MG63 (cell line): Measurements from ENCODE around the gene TAF1B. TPM values are rescaled to one million over a fixed set of nuclear protein-coding genes. Genes with fewer than 3 reads are reported as not detected.
"Not testable (repeated sequence)": the region's sequence is repeated elsewhere in the genome, so short reads cannot be mapped to it uniquely, and the experiment has no call there.

Source experiments
- DNase-seq: peaks from one replicate; pipeline ENCODE4 v3.0.0-alpha.2; 2020
- H3K27me3 ChIP-seq: fragments of 250-450 bp; sonication (Bioruptor Pico); 2 replicates; pipeline ENCODE4 v1.5.1; 2020; ENCODE audit warnings: mild to moderate bottlenecking, moderate library complexity
- H3K36me3 ChIP-seq: fragments of 250-450 bp; sonication (Bioruptor Pico); 2 replicates; pipeline ENCODE4 v1.5.1; 2020; ENCODE audit warnings: mild to moderate bottlenecking, moderate library complexity
- H3K4me3 ChIP-seq: fragments of 250-450 bp; sonication (Bioruptor Pico); 2 replicates; pipeline ENCODE4 v1.5.1; 2020; ENCODE audit warnings: mild to moderate bottlenecking, moderate library complexity
- H3K9me3 ChIP-seq: fragments of 250-450 bp; sonication (Bioruptor Pico); 2 replicates; pipeline ENCODE4 v1.5.1; 2020; ENCODE audit warnings: mild to moderate bottlenecking, moderate library complexity
- total RNA-seq: library from RNA; depleted of rRNA; stranded (reverse); fragments of >200 nt; shearing (Covaris generic); gene quantifications from 2 replicates; pipeline ENCODE4 v1.2.3, GENCODE V29; 2014; ENCODE audit warnings: low replicate concordance

TAF1B gene
- total RNA-seq, 1 experiment from 2014 or later, result 27.0 TPM

GRCh38 chr2:9887513-9887912 lies 44.2 kb downstream of the TAF1B start:
- DNase-seq, result no peak
- Histone ChIP-seq H3K36me3 (peaks cover 32% of the 10 kb centered on the region), H3K9me3 (peaks cover 8% of the 10 kb centered on the region), H3K4me3 (no peak overlapping the region), H3K27me3 (no peaks in the 10 kb centered on the region)

- Histone ChIP-seq H3K27me3 (no peaks in the 10 kb centered on the region), H3K9me3 (peaks cover 8% of the 10 kb centered on the region), H3K36me3 (peaks cover 23% of the 10 kb centered on the region), H3K4me3 (no peak overlapping the region)
- DNase-seq, result no peak
Measured at GRCh38 chr2:9889812-9890261, 46.6 kb downstream of the TAF1B start.

- Histone ChIP-seq H3K36me3 (peaks cover 16% of the 10 kb centered on the region), H3K27me3 (no peaks in the 10 kb centered on the region), H3K4me3 (no peak overlapping the region), H3K9me3 (peaks cover 6% of the 10 kb centered on the region)
- DNase-seq, result no peak
Measured at GRCh38 chr2:9892236-9892635, 49.0 kb downstream of the TAF1B start.

GRCh38 chr2:9895669-9896590 lies 52.7 kb downstream of the TAF1B start:
- no peak for DNase-seq
- Histone ChIP-seq H3K4me3 (no peak overlapping the region), H3K36me3 (peaks cover 4% of the 10 kb centered on the region; the same call in 1 of the 2 replicates), H3K27me3 (no peaks in the 10 kb centered on the region), H3K9me3 (no peaks in the 10 kb centered on the region)

- Histone ChIP-seq H3K9me3 (no peaks in the 10 kb centered on the region), H3K4me3 (no peak overlapping the region)
Measured at GRCh38 chr2:9897331-9897737, 54.1 kb downstream of the TAF1B start.

GRCh38 chr2:9897846-9898245 lies 54.6 kb downstream of the TAF1B start:
- Histone ChIP-seq H3K4me3 (no peak overlapping the region), H3K9me3 (no peaks in the 10 kb centered on the region), H3K27me3 (no peaks in the 10 kb centered on the region), H3K36me3 (no peaks in the 10 kb centered on the region)
- no peak for DNase-seq

More at GRCh38 chr2:9897331-9897737, 54.1 kb downstream of the TAF1B start:
- peak; percentile 89 for DNase-seq
- Histone ChIP-seq H3K27me3 (no peaks in the 10 kb centered on the region), H3K36me3 (no peaks in the 10 kb centered on the region; the same call in 1 of the 2 replicates)

GRCh38 chr2:9905413-9905812 lies 62.1 kb downstream of the TAF1B start:
- DNase-seq, result no peak
- Histone ChIP-seq H3K9me3 (no peaks in the 10 kb centered on the region), H3K4me3 (no peak overlapping the region), H3K36me3 (peaks cover 11% of the 10 kb centered on the region), H3K27me3 (no peaks in the 10 kb centered on the region)

- no peak for DNase-seq
- no peaks in the 10 kb centered on the region for H3K27me3 ChIP-seq
- H3K36me3 ChIP-seq, result peaks cover 24% of the 10 kb centered on the region
- no peak overlapping the region for H3K4me3 ChIP-seq
- no peaks in the 10 kb centered on the region for H3K9me3 ChIP-seq
Measured at GRCh38 chr2:9907402-9907801, 64.1 kb downstream of the TAF1B start.

GRCh38 chr2:9908639-9909038 lies 65.4 kb downstream of the TAF1B start:
- Histone ChIP-seq H3K9me3 (no peaks in the 10 kb centered on the region), H3K4me3 (no peak overlapping the region), H3K27me3 (no peaks in the 10 kb centered on the region), H3K36me3 (peaks cover 33% of the 10 kb centered on the region)
- DNase-seq, result no peak

- Histone ChIP-seq H3K36me3 (peaks cover 35% of the 10 kb centered on the region), H3K27me3 (no peaks in the 10 kb centered on the region), H3K9me3 (no peaks in the 10 kb centered on the region), H3K4me3 (no peak overlapping the region)
- no peak for DNase-seq
Measured at GRCh38 chr2:9909106-9909505, 65.8 kb downstream of the TAF1B start.

- no peak overlapping the region for H3K4me3 ChIP-seq
Measured at GRCh38 chr2:9910699-9911098, 67.4 kb downstream of the TAF1B start.

GRCh38 chr2:9912468-9912867 lies 69.2 kb downstream of the TAF1B start:
- Histone ChIP-seq H3K36me3 (peaks cover 34% of the 10 kb centered on the region), H3K9me3 (no peaks in the 10 kb centered on the region), H3K4me3 (no peak overlapping the region), H3K27me3 (no peaks in the 10 kb centered on the region)
- DNase-seq, result no peak

More at GRCh38 chr2:9910699-9911098, 67.4 kb downstream of the TAF1B start:
- peaks cover 34% of the 10 kb centered on the region for H3K36me3 ChIP-seq
- H3K27me3 ChIP-seq, result no peaks in the 10 kb centered on the region
- no peak for DNase-seq
- no peaks in the 10 kb centered on the region for H3K9me3 ChIP-seq

GRCh38 chr2:9914384-9915065 lies 71.3 kb downstream of the TAF1B start:
- no peak overlapping the region for H3K4me3 ChIP-seq
- H3K9me3 ChIP-seq, result no peaks in the 10 kb centered on the region
- H3K27me3 ChIP-seq, result no peaks in the 10 kb centered on the region
- DNase-seq, result peak; percentile 69
- peaks cover 37% of the 10 kb centered on the region for H3K36me3 ChIP-seq

GRCh38 chr2:9918275-9918674 lies 75.0 kb downstream of the TAF1B start:
- Histone ChIP-seq H3K36me3 (peaks cover 24% of the 10 kb centered on the region), H3K27me3 (no peaks in the 10 kb centered on the region), H3K9me3 (no peaks in the 10 kb centered on the region), H3K4me3 (no peak overlapping the region)
- DNase-seq, result no peak

GRCh38 chr2:9919512-9919911 lies 76.2 kb downstream of the TAF1B start:
- H3K27me3 ChIP-seq, result no peaks in the 10 kb centered on the region
- peaks cover 21% of the 10 kb centered on the region for H3K36me3 ChIP-seq
- H3K4me3 ChIP-seq, result no peak overlapping the region
- H3K9me3 ChIP-seq, result no peaks in the 10 kb centered on the region
- no peak for DNase-seq

- not testable (repeated sequence) for H3K27me3 ChIP-seq, H3K9me3 ChIP-seq, H3K36me3 ChIP-seq, H3K4me3 ChIP-seq, DNase-seq
Measured at GRCh38 chr2:9927020-9927419, 83.7 kb downstream of the TAF1B start.

- Histone ChIP-seq H3K9me3 (no peaks in the 10 kb centered on the region), H3K36me3 (peaks cover 8% of the 10 kb centered on the region), H3K27me3 (no peaks in the 10 kb centered on the region), H3K4me3 (no peak overlapping the region)
- DNase-seq, result no peak
Measured at GRCh38 chr2:9937258-9937657, 94.0 kb downstream of the TAF1B start.
